GM23338 (cell line): Measurements from ENCODE around the gene CRACR2A.

Experiments used
- EZH2 ChIP-seq: fragments of 200-600 bp; sonication (generic); IDR thresholded peaks from one replicate; pipeline ENCODE4 v1.8.0; 2017; ENCODE audit warnings: antibody characterized with exemption, mild to moderate bottlenecking, low read depth; ENCODE audit not compliant: unreplicated experiment
- EZH2phosphoT487 ChIP-seq: fragments of 200-600 bp; sonication (generic); IDR thresholded peaks from one replicate; pipeline ENCODE4 v1.8.1; 2018; ENCODE audit warnings: antibody characterized with exemption; ENCODE audit not compliant: unreplicated experiment
- POLR2AphosphoS5 ChIP-seq: IDR thresholded peaks from 2 replicates; pipeline ENCODE4 v1.6.1; 2016; ENCODE audit warnings: antibody characterized with exemption, low read depth
- REST ChIP-seq: IDR thresholded peaks from one replicate; pipeline ENCODE4 v1.6.1; 2018; ENCODE audit warnings: antibody characterized with exemption; ENCODE audit not compliant: unreplicated experiment
- STAT1 ChIP-seq: IDR thresholded peaks from one replicate; pipeline ENCODE4 v1.6.1; 2016; ENCODE audit warnings: antibody characterized with exemption; ENCODE audit not compliant: unreplicated experiment
- ZNF114 ChIP-seq: fragments of 250-450 bp; sonication (Bioruptor Pico); IDR thresholded peaks from 2 replicates; pipeline ENCODE4 v1.5.0; 2020; ENCODE audit warnings: mild to moderate bottlenecking, moderate library complexity
- ZNF331 ChIP-seq: fragments of 250-450 bp; sonication (Bioruptor Pico); IDR thresholded peaks from 2 replicates; pipeline ENCODE4 v1.5.0; 2020; ENCODE audit warnings: low read depth, mild to moderate bottlenecking, moderate library complexity
- TF ChIP-seq, protein P1 (sequence below), 2 experiments: fragments of 200-600 bp in 1 of 2; sonication (generic) in 1 of 2; conservative IDR thresholded peaks; 2 replicates each; pipeline versions ENCODE4 v1.5.1 to v1.6.1; 2016 to 2017; ENCODE audit warnings: antibody characterized with exemption in 2 of 2, low read depth in 2 of 2, mild to moderate bottlenecking in 2 of 2, moderate library complexity in 1 of 2

- TF ChIP-seq, protein P1, sequence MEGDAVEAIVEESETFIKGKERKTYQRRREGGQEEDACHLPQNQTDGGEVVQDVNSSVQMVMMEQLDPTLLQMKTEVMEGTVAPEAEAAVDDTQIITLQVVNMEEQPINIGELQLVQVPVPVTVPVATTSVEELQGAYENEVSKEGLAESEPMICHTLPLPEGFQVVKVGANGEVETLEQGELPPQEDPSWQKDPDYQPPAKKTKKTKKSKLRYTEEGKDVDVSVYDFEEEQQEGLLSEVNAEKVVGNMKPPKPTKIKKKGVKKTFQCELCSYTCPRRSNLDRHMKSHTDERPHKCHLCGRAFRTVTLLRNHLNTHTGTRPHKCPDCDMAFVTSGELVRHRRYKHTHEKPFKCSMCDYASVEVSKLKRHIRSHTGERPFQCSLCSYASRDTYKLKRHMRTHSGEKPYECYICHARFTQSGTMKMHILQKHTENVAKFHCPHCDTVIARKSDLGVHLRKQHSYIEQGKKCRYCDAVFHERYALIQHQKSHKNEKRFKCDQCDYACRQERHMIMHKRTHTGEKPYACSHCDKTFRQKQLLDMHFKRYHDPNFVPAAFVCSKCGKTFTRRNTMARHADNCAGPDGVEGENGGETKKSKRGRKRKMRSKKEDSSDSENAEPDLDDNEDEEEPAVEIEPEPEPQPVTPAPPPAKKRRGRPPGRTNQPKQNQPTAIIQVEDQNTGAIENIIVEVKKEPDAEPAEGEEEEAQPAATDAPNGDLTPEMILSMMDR (conservative IDR thresholded peaks at IDR 0.05; ENCODE audit: low read depth in 2 of 2): no peak
- TF ChIP-seq EZH2phosphoT487 (no peak), POLR2AphosphoS5 (no peak), STAT1 (no peak), EZH2 (no peak), REST (no peak), ZNF331 (no peak), ZNF114 (no peak)
These were observed 4.4 kb upstream of the CRACR2A start for GRCh38 chr12:3757261-3757660.
